ENCODE data around the gene PLVAP.

The PLVAP gene

GRCh38 chr19:17376935-17377600, at the start of gene PLVAP:
Gene PLVAP, minus strand, starts transcription at chr19:17377342. Its CDS starts 54 bp downstream, at chr19:17377288.
- TF ChIP-seq Cebpa-rat (IDR thresholded peaks at IDR 0.05), result no peak
- Histone ChIP-seq H3K9ac (peak within 1 kb of the TSS in 10 of 11 experiments; percentile 37 to 63 (median 53); a peak in 15 of 22 replicates), H3K36me3 (no peaks in the 10 kb centered on the region), H3K4me3 (peak within 1 kb of the TSS in 4 of 10 experiments; percentile 25 to 48 (median 42); a peak in 7 of 20 replicates), H3K4me1 (peaks cover 62 to 94% (median 86%) of the 10 kb centered on the region in 10 experiments), H3K4me2 (peak within 1 kb of the TSS; percentile 65 to 95 (median 86)), H3K27me3 (no peaks in the 10 kb centered on the region), H3K9me3 (replicated peaks in 1 of 11) (peaks cover 0 to 8% (median 4%) of the 10 kb centered on the region in 11 experiments; a peak in 3 of 22 replicates), H3K27ac (peak within 1 kb of the TSS in 10 of 11 experiments; percentile 44 to 81 (median 74); a peak in 19 of 22 replicates), H4K20me1 (no peaks in the 10 kb centered on the region)

GRCh38 chr19:17424743-17425365, 47.7 kb upstream of the PLVAP start:
- no peaks in the 10 kb centered on the region for H3K9me3 ChIP-seq (replicated peaks in 1 of 11)
- no peaks in the 10 kb centered on the region for H4K20me1 ChIP-seq
- H3K4me2 ChIP-seq, result peak overlapping the region; percentile 12 to 67 (median 56); a peak in 21 of 22 replicates
- no peak overlapping the region for H3K4me3 ChIP-seq
- peak overlapping the region in 1 of 11 experiments; percentile 34; a peak in 1 of 22 replicates for H3K27ac ChIP-seq
- H3K27me3 ChIP-seq, result no peaks in the 10 kb centered on the region
- peaks cover 12 to 47% (median 39%) of the 10 kb centered on the region in 10 experiments; a peak in 18 of 20 replicates for H3K4me1 ChIP-seq
- no peak for TF ChIP-seq Cebpa-rat (IDR thresholded peaks at IDR 0.05)
- H3K36me3 ChIP-seq, result peaks cover 0 to 22% (median 15%) of the 10 kb centered on the region in 11 experiments; a peak in 17 of 22 replicates
- H3K9ac ChIP-seq, result peak overlapping the region in 5 of 11 experiments; percentile 9 to 35 (median 13); a peak in 3 of 22 replicates

GRCh38 chr19:17423429-17424208, 46.5 kb upstream of the PLVAP start:
- Histone ChIP-seq H3K4me2 (0 out of 22 replicates have a peak overlapping the region, but pooled peaks of 1 of the 11 experiments have one; percentile 67), H3K9ac (peak overlapping the region in 1 of 11 experiments; percentile 15; a peak in 2 of 22 replicates)

GRCh38 chr19:17421942-17422341, 44.8 kb upstream of the PLVAP start:
- no peak overlapping the region for H3K4me2 ChIP-seq
- H3K27me3 ChIP-seq, result no peaks in the 10 kb centered on the region
- TF ChIP-seq Cebpa-rat (IDR thresholded peaks at IDR 0.05), result no peak
- H3K36me3 ChIP-seq, result peaks cover 0 to 22% (median 15%) of the 10 kb centered on the region in 11 experiments; a peak in 17 of 22 replicates
- no peak overlapping the region for H3K9ac ChIP-seq
- no peaks in the 10 kb centered on the region for H3K9me3 ChIP-seq (replicated peaks in 1 of 11)
- no peak overlapping the region for H3K4me3 ChIP-seq
- H3K4me1 ChIP-seq, result peaks cover 30 to 46% (median 37%) of the 10 kb centered on the region in 10 experiments
- no peaks in the 10 kb centered on the region for H4K20me1 ChIP-seq
- H3K27ac ChIP-seq, result no peak overlapping the region

More at GRCh38 chr19:17423429-17424208, 46.5 kb upstream of the PLVAP start:
- Histone ChIP-seq H3K4me3 (no peak overlapping the region), H3K27me3 (no peaks in the 10 kb centered on the region), H3K36me3 (peaks cover 0 to 22% (median 15%) of the 10 kb centered on the region in 11 experiments; a peak in 17 of 22 replicates), H3K27ac (no peak overlapping the region), H3K4me1 (peaks cover 18 to 44% (median 36%) of the 10 kb centered on the region in 10 experiments), H4K20me1 (no peaks in the 10 kb centered on the region), H3K9me3 (replicated peaks in 1 of 11) (no peaks in the 10 kb centered on the region)
- TF ChIP-seq Cebpa-rat (IDR thresholded peaks at IDR 0.05), result no peak

- peak overlapping the region; percentile 67 to 89 (median 80); a peak in 21 of 22 replicates for H3K27ac ChIP-seq
Observed at GRCh38 chr19:17420475-17420924, 43.4 kb upstream of the PLVAP start.

GRCh38 chr19:17419621-17420474, 42.7 kb upstream of the PLVAP start, which contains the start of gene MVB12A:
Gene MVB12A, plus strand, starts transcription at chr19:17420047. Its CDS starts 89 bp downstream, at chr19:17420136.
- H3K4me1 ChIP-seq, result peaks cover 23 to 43% (median 34%) of the 10 kb centered on the region in 10 experiments
- H3K9ac ChIP-seq, result peak within 1 kb of the TSS; percentile 76 to 87 (median 84)
- H3K4me3 ChIP-seq, result peak within 1 kb of the TSS; percentile 68 to 86 (median 74)
- H3K9me3 ChIP-seq (replicated peaks in 1 of 11), result no peaks in the 10 kb centered on the region
- peak within 1 kb of the TSS; percentile 87 to 97 (median 93) for H3K4me2 ChIP-seq
- peak within 1 kb of the TSS; percentile 67 to 89 (median 84) for H3K27ac ChIP-seq
- no peaks in the 10 kb centered on the region for H3K27me3 ChIP-seq
- H4K20me1 ChIP-seq, result no peaks in the 10 kb centered on the region
- no peak for TF ChIP-seq Cebpa-rat (IDR thresholded peaks at IDR 0.05)
- H3K36me3 ChIP-seq, result peaks cover 9 to 41% (median 25%) of the 10 kb centered on the region in 11 experiments; a peak in 20 of 22 replicates

More at GRCh38 chr19:17420475-17420924, 43.4 kb upstream of the PLVAP start:
- Histone ChIP-seq H3K36me3 (peaks cover 4 to 35% (median 19%) of the 10 kb centered on the region in 11 experiments; a peak in 20 of 22 replicates), H3K9ac (peak overlapping the region; percentile 72 to 87 (median 84)), H3K4me1 (peaks cover 30 to 47% (median 39%) of the 10 kb centered on the region in 10 experiments), H3K4me3 (peak overlapping the region; percentile 68 to 86 (median 74)), H3K4me2 (peak overlapping the region; percentile 79 to 97 (median 91)), H3K9me3 (replicated peaks in 1 of 11) (no peaks in the 10 kb centered on the region), H3K27me3 (no peaks in the 10 kb centered on the region), H4K20me1 (no peaks in the 10 kb centered on the region)
- no peak for TF ChIP-seq Cebpa-rat (IDR thresholded peaks at IDR 0.05)

GRCh38 chr19:17419154-17419620, 42.0 kb upstream of the PLVAP start:
- Histone ChIP-seq H3K4me1 (peaks cover 17 to 42% (median 27%) of the 10 kb centered on the region in 10 experiments), H3K9me3 (replicated peaks in 1 of 11) (no peaks in the 10 kb centered on the region), H3K27ac (peak overlapping the region; percentile 49 to 89 (median 84); a peak in 21 of 22 replicates), H3K4me2 (peak overlapping the region; percentile 86 to 94 (median 89)), H4K20me1 (no peaks in the 10 kb centered on the region), H3K27me3 (no peaks in the 10 kb centered on the region), H3K36me3 (peaks cover 13 to 48% (median 30%) of the 10 kb centered on the region in 11 experiments; a peak in 21 of 22 replicates), H3K9ac (peak overlapping the region; percentile 75 to 87 (median 83)), H3K4me3 (peak overlapping the region; percentile 68 to 86 (median 74))
- no peak for TF ChIP-seq Cebpa-rat (IDR thresholded peaks at IDR 0.05)

Measured in BLaER1 treated with 17β-estradiol and CSF1 and Interleukin-3, amounts not matched to agents 10 nM and 100 nM (cell line).